Measurements from ENCODE around the gene BRSK1.

DNA sequence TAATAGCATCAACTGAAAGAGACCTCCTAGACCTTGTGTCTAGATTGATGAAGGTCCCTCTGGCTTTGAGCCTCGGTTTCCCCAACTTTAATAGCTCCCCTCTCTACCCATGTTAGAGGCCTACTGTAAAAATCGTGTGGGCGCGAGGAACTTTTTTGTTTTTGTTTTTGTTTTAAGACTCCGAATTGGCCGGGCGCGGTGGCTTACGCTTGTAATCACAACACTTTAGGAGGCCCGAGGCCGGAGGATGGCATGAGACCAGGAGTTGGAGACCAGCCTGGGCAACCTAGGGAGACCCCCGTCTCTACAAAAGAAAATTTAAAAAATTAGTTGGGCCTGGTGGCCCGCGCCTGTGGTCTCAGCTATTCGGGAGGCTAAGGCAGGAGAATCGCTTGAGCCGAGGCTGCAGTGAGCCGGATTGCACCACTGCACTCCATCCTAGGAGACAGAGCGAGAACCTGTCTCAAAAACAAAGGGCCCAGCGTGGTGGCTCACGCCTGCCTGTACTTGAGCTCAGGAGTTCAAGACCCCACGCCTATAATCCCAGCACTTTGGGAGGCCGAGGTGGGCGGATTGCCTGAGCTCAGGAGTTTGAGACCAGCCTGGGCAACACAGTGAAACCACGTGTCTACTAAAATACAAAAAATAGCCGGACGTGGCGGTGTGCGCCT lies 24.1 kb upstream of the BRSK1 start:
- TF ChIP-seq EZH2 (IDR thresholded peaks at IDR 0.05): no peak
- no peak for TF ChIP-seq POLR2AphosphoS5 (IDR thresholded peaks at IDR 0.05; ENCODE audit: borderline replicate concordance, low read depth, low read length)

Data from SK-N-MC (cell line).